Activated naive CD8-positive, alpha-beta T cell treated with anti-CD3 and anti-CD28 coated beads, Interleukin-2, amount 50 U/mL, for 24 hours (primary cell): ENCODE measurements around the gene XIAP.
"Not testable (repeated sequence)": the region's sequence is repeated elsewhere in the genome, so short reads cannot be mapped to it uniquely, and the experiment has no call there.

ENCODE experiments used
- ATAC-seq: fragments of 150-1000 bp; cut with Tn5 transposase; one replicate; pipeline ENCODE4 v1.10.0; 2021
- DNase-seq: peaks from one replicate; pipeline ENCODE4 v3.0.0; 2021
- H3K27ac Mint-ChIP-seq: one replicate; pipeline ENCODE4 v1.8.0; 2021; ENCODE audit warnings: mild to moderate bottlenecking, mixed read lengths
- H3K27me3 Mint-ChIP-seq: one replicate; pipeline ENCODE4 v1.8.0; 2021; ENCODE audit warnings: mixed read lengths
- H3K36me3 Mint-ChIP-seq: one replicate; pipeline ENCODE4 v1.8.0; 2021; ENCODE audit warnings: low read depth, mixed read lengths
- H3K4me1 Mint-ChIP-seq: one replicate; pipeline ENCODE4 v1.8.0; 2021; ENCODE audit warnings: mixed read lengths
- H3K4me3 Mint-ChIP-seq: one replicate; pipeline ENCODE4 v1.8.0; 2021; ENCODE audit warnings: mild to moderate bottlenecking, moderate library complexity, mixed read lengths
- H3K9me3 Mint-ChIP-seq: one replicate; pipeline ENCODE4 v1.8.0; 2021; ENCODE audit warnings: mixed read lengths

Gene XIAP

GRCh38 chrX:123905332-123905731 is 45.5 kb downstream of the XIAP start:
- Mint-ChIP-seq H3K27me3 (no peaks in the 10 kb centered on the region), H3K9me3 (no peaks in the 10 kb centered on the region), H3K4me3 (no peak overlapping the region), H3K27ac (no peak overlapping the region), H3K4me1 (peaks cover 13% of the 10 kb centered on the region), H3K36me3 (peaks cover 32% of the 10 kb centered on the region)
- DNase-seq = no peak
- ATAC-seq = no peak

DNA sequence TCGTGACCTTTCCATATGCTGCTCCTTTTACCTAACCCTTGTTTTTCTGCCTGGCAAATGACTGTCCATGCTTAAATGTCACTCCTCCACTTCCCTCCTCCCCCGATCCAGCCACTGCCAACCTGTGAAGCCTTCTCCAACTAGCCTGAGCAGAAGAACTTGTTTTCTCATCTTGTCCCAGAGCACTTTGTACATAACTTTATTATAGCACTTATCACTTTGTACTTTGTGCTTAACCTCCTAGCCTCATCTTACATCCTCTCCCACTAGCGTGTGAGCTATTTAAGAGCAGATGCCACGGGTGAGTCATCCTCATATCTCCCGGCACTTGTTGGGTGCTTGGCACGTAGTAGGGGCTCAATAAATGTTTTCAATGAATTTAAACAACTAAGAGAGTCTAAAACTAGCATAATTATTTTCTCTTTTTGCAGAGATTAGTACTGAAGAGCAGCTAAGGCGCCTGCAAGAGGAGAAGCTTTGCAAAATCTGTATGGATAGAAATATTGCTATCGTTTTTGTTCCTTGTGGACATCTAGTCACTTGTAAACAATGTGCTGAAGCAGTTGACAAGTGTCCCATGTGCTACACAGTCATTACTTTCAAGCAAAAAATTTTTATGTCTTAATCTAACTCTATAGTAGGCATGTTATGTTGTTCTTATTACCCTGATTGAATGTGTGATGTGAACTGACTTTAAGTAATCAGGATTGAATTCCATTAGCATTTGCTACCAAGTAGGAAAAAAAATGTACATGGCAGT is 46.9 kb downstream of the XIAP start:
- no peaks in the 10 kb centered on the region for H3K27me3 Mint-ChIP-seq
- no peak for ATAC-seq
- peaks cover 13% of the 10 kb centered on the region for H3K4me1 Mint-ChIP-seq
- DNase-seq = no peak
- H3K4me3 Mint-ChIP-seq = no peak overlapping the region
- no peak overlapping the region for H3K27ac Mint-ChIP-seq
- peaks cover 24% of the 10 kb centered on the region for H3K36me3 Mint-ChIP-seq
- H3K9me3 Mint-ChIP-seq = no peaks in the 10 kb centered on the region

DNA sequence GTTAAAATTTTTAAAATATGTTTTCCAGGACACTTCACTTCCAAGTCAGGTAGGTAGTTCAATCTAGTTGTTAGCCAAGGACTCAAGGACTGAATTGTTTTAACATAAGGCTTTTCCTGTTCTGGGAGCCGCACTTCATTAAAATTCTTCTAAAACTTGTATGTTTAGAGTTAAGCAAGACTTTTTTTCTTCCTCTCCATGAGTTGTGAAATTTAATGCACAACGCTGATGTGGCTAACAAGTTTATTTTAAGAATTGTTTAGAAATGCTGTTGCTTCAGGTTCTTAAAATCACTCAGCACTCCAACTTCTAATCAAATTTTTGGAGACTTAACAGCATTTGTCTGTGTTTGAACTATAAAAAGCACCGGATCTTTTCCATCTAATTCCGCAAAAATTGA is 49.7 kb downstream of the XIAP start:
- DNase-seq (no peak), ATAC-seq (no peak)
- Mint-ChIP-seq H3K9me3 (no peaks in the 10 kb centered on the region), H3K36me3 (peaks cover 14% of the 10 kb centered on the region), H3K4me1 (peaks cover 12% of the 10 kb centered on the region), H3K27me3 (no peaks in the 10 kb centered on the region), H3K4me3 (no peak overlapping the region), H3K27ac (no peak overlapping the region)

- Mint-ChIP-seq H3K27ac (no peak overlapping the region), H3K9me3 (no peaks in the 10 kb centered on the region), H3K36me3 (no peaks in the 10 kb centered on the region), H3K27me3 (no peaks in the 10 kb centered on the region), H3K4me3 (no peak overlapping the region), H3K4me1 (no peaks in the 10 kb centered on the region)
- ATAC-seq (no peak), DNase-seq (no peak)
Measured at GRCh38 chrX:123917069-123917468, 57.2 kb downstream of the XIAP start.

DNA sequence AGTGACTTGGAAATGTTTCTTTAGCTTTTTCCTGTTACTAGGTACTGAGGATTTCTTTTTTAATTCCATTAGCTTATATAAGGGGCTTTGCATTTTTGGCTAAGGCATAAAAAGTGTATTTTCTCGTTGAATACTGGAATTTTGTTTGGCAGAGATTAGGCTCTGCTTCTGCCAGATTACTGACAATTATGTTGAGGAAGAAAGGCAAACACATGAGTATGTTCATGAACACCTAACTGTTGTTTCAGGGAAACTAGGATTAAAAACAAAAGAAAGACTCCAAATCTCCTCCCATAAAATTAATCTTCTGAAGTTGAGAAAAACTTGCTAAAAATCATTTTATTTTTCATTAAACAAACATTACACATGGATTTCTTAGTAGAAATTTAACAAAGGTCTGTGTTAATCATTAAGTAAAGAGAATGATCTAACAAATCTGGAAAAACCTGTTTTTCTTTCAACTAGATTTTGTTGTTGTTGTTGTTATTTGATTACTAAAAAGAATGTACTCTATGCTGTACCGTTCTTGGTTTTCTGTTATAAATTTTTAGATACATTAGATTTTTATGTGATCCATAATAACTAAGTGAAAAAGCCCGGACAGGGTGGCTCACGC is 58.4 kb downstream of the XIAP start:
- no peaks in the 10 kb centered on the region for H3K4me1 Mint-ChIP-seq
- DNase-seq (no peak), ATAC-seq (no peak)
- no peak overlapping the region for H3K4me3 Mint-ChIP-seq
- no peak overlapping the region for H3K27ac Mint-ChIP-seq
- no peaks in the 10 kb centered on the region for H3K27me3 Mint-ChIP-seq
- H3K9me3 Mint-ChIP-seq = no peaks in the 10 kb centered on the region
- no peaks in the 10 kb centered on the region for H3K36me3 Mint-ChIP-seq

DNA sequence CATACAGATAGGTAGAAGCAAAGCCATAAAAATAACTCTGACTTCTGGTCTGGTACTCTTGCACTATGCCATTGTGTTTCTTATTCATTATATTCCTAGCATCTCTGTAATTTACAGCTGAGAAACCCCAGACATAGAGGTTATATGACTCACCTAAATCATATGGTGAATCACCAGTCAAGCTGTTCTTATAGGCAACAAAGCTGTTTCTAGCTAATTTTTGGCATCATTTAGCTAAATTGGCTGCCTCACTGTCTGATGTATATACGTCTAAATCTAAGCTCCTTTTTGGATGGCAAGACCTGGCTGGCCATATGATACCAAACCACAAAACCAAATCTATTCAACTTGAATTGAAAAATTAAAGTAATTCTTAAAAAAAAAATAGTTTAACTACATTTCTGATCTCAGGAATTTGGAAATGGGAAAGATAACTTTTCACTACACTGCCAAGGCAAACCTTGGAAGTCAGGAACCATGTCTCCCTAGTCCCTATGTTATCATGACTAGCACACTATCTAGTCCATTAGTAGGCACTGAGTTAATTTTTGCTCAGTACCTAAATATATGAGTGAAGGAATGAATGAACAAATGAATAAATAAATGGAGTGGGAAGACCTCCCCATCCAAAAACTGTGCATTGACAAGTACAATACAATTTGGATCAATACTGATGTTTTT is 60.4 kb downstream of the XIAP start:
- no peaks in the 10 kb centered on the region for H3K36me3 Mint-ChIP-seq
- ATAC-seq (peak; percentile 69), DNase-seq (no peak)
- no peak overlapping the region for H3K27ac Mint-ChIP-seq
- H3K4me1 Mint-ChIP-seq = no peaks in the 10 kb centered on the region
- no peaks in the 10 kb centered on the region for H3K27me3 Mint-ChIP-seq
- no peak overlapping the region for H3K4me3 Mint-ChIP-seq
- no peaks in the 10 kb centered on the region for H3K9me3 Mint-ChIP-seq

DNA sequence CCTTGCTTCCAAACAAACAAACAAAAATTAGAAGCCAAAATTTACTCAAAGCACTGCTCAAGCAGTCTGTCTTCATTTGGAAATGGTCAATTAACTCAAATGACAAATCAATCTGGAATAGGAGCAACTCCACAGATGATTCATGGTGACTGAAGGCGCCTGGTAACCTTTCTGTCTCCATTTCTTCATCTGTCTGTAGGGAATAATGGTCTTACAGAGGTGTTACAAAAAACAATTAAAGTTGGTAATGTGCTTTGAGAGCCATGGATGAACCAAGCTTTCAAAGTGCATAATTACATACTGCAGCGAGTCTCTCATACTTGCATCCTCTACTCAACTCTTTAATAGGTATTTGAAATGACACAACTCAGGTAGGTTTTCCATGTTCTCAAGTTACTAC is 63.4 kb downstream of the XIAP start:
- H3K36me3 Mint-ChIP-seq = no peaks in the 10 kb centered on the region
- no peaks in the 10 kb centered on the region for H3K4me1 Mint-ChIP-seq
- no peak overlapping the region for H3K4me3 Mint-ChIP-seq
- H3K27ac Mint-ChIP-seq = no peak overlapping the region
- H3K9me3 Mint-ChIP-seq = no peaks in the 10 kb centered on the region
- ATAC-seq (no peak), DNase-seq (no peak)
- H3K27me3 Mint-ChIP-seq = no peaks in the 10 kb centered on the region

GRCh38 chrX:123924186-123924585 is 64.3 kb downstream of the XIAP start:
- no peaks in the 10 kb centered on the region for H3K9me3 Mint-ChIP-seq
- H3K4me1 Mint-ChIP-seq = no peaks in the 10 kb centered on the region
- H3K36me3 Mint-ChIP-seq = no peaks in the 10 kb centered on the region
- H3K27ac Mint-ChIP-seq = no peak overlapping the region
- no peak for DNase-seq
- H3K4me3 Mint-ChIP-seq = no peak overlapping the region
- no peak for ATAC-seq
- no peaks in the 10 kb centered on the region for H3K27me3 Mint-ChIP-seq

GRCh38 chrX:123927845-123928244 is 68.0 kb downstream of the XIAP start:
- Mint-ChIP-seq H3K4me3 (no peak overlapping the region), H3K4me1 (no peaks in the 10 kb centered on the region), H3K36me3 (peaks cover 4% of the 10 kb centered on the region), H3K9me3 (peaks cover 5% of the 10 kb centered on the region), H3K27ac (no peak overlapping the region), H3K27me3 (peaks cover 3% of the 10 kb centered on the region)
- DNase-seq (no peak), ATAC-seq (no peak)

- H3K4me1 Mint-ChIP-seq, H3K27me3 Mint-ChIP-seq, H3K9me3 Mint-ChIP-seq, H3K4me3 Mint-ChIP-seq, DNase-seq, H3K27ac Mint-ChIP-seq, H3K36me3 Mint-ChIP-seq, ATAC-seq: not testable (repeated sequence)
Measured at GRCh38 chrX:123932055-123932454, 72.2 kb downstream of the XIAP start.

- no peaks in the 10 kb centered on the region for H3K9me3 Mint-ChIP-seq
- no peaks in the 10 kb centered on the region for H3K27me3 Mint-ChIP-seq
- no peaks in the 10 kb centered on the region for H3K36me3 Mint-ChIP-seq
- no peak overlapping the region for H3K4me3 Mint-ChIP-seq
- DNase-seq = no peak
- H3K4me1 Mint-ChIP-seq = no peaks in the 10 kb centered on the region
- ATAC-seq = no peak
- H3K27ac Mint-ChIP-seq = no peak overlapping the region
Measured at GRCh38 chrX:123943074-123943473, 83.2 kb downstream of the XIAP start.

GRCh38 chrX:123943488-123943887 is 83.6 kb downstream of the XIAP start:
- H3K36me3 Mint-ChIP-seq = no peaks in the 10 kb centered on the region
- no peak overlapping the region for H3K27ac Mint-ChIP-seq
- H3K4me1 Mint-ChIP-seq = no peaks in the 10 kb centered on the region
- ATAC-seq (no peak), DNase-seq (no peak)
- H3K27me3 Mint-ChIP-seq = no peaks in the 10 kb centered on the region
- no peak overlapping the region for H3K4me3 Mint-ChIP-seq
- no peaks in the 10 kb centered on the region for H3K9me3 Mint-ChIP-seq

DNA sequence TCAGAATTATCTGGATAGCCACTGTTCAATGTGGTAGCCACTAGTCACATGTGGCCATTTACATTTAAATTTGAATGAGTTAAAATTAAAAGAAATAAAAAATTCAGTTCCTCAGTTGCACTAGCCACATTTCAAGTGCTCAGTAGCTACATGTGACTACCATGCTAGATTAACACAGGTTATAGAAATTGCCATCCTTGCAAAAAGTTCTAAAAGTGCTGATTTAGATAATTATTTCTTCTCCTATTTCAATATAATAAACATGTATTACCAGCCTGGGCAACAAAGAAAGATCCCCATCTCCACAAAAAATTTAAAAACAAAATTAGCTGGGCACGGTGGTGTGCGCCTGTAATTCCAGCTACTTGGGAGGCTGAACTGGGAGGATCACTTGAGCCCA is 90.0 kb downstream of the XIAP start:
- Mint-ChIP-seq H3K4me3 (no peak overlapping the region), H3K27me3 (no peaks in the 10 kb centered on the region), H3K4me1 (no peaks in the 10 kb centered on the region), H3K9me3 (no peaks in the 10 kb centered on the region), H3K36me3 (no peaks in the 10 kb centered on the region), H3K27ac (no peak overlapping the region)
- no peak for DNase-seq
- ATAC-seq = no peak

DNA sequence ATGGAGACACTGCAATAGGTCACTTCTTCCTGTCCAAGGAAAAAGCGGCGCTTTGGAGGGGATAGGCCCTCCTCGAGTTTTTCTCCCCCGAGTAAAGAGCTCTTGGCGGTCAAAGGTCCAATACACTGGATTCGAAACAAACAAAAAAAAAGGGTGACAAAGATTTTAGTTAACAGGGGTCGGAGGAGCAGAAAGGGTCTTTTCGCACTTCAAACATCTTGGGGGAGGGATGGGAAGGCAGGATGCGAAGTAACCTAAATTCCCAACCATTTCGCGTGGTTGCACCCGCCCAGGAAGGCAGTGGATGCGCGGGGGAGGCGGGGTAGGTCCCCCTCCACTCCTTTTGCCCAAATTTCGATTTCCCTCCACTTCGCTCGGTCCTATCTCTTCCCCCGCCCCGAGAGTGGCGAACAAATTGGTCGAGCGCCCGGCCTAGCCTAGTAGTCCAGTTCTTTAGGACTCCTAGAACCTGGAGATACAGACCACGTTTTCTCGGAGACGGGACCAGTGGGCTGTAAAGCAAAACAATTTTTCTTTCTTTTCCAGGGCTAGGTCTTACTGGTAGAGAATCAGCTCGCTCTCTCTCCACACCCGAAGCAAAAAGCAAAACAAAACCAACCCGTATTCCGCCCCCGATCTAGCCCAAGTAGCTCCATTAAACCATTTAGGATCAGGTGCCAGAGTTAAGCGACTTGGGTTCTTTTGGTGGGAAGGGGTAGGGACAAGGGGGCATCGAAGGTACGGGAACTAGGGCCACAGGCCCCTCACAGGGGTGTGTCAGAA is 99.6 kb downstream of the XIAP start:
- Mint-ChIP-seq H3K27me3 (peaks cover 4% of the 10 kb centered on the region), H3K4me1 (peaks cover 18% of the 10 kb centered on the region), H3K9me3 (no peaks in the 10 kb centered on the region), H3K36me3 (peaks cover 9% of the 10 kb centered on the region), H3K27ac (peak overlapping the region; percentile 82), H3K4me3 (peak overlapping the region; percentile 91)
- ATAC-seq (no peak), DNase-seq (peak; percentile 10)

DNA sequence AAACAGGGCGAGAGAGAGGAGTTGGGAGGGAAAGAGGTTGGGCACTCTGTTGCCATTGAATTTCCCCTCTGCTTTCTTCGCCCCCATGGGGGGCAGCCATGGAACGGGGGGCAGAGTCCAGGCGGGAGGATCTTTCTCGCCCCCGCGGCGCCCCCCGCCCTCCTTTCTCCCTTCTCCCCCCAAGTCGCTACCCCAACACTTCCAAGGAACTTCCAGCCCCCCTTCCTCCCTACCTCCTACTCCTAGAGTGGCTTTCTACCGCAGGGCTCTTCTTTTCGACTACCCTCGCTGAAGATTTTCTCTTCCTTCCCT is 101.1 kb downstream of the XIAP start:
- H3K27ac Mint-ChIP-seq = peak overlapping the region; percentile 97
- ATAC-seq (no peak), DNase-seq (no peak)
- H3K9me3 Mint-ChIP-seq = no peaks in the 10 kb centered on the region
- peaks cover 12% of the 10 kb centered on the region for H3K36me3 Mint-ChIP-seq
- peaks cover 4% of the 10 kb centered on the region for H3K27me3 Mint-ChIP-seq
- peak overlapping the region; percentile 91 for H3K4me3 Mint-ChIP-seq
- peaks cover 30% of the 10 kb centered on the region for H3K4me1 Mint-ChIP-seq
